22Rv1 (cell line): ENCODE measurements around the gene CXCR4.

ENCODE experiments used
- H3K27ac ChIP-seq: fragments of 450-650 bp; 2 replicates; pipeline ENCODE4 v1.5.1; 2017
- ZFX ChIP-seq: fragments of 450-650 bp; IDR thresholded peaks from 2 replicates; pipeline ENCODE4 v1.6.1; 2017; ENCODE audit warnings: antibody characterized with exemption, borderline replicate concordance
- TF ChIP-seq, protein P1 (sequence below): fragments of 450-650 bp; IDR thresholded peaks from 2 replicates; pipeline ENCODE4 v1.5.1; 2017; ENCODE audit warnings: mild to moderate bottlenecking

Gene CXCR4

DNA sequence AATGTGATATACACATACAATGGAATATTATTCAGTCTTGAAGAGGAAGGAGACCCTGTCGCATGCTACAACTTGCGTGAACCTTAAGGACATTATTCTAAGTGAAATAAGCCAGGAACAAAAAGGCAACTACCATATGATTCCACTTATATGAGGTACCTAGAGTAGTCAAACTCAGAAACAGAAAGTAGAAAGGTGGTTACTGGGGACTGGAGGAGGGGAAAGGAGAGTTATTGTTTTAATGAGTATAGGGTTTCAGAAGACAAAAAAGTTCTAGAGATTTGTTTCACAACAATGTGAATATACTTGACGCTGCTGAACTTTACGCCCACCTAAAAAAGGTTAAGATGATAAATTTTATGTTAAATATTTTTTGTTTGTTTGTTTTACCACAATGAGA is 47.0 kb downstream of the CXCR4 start:
- no peak for TF ChIP-seq ZFX
- TF ChIP-seq, protein P1, sequence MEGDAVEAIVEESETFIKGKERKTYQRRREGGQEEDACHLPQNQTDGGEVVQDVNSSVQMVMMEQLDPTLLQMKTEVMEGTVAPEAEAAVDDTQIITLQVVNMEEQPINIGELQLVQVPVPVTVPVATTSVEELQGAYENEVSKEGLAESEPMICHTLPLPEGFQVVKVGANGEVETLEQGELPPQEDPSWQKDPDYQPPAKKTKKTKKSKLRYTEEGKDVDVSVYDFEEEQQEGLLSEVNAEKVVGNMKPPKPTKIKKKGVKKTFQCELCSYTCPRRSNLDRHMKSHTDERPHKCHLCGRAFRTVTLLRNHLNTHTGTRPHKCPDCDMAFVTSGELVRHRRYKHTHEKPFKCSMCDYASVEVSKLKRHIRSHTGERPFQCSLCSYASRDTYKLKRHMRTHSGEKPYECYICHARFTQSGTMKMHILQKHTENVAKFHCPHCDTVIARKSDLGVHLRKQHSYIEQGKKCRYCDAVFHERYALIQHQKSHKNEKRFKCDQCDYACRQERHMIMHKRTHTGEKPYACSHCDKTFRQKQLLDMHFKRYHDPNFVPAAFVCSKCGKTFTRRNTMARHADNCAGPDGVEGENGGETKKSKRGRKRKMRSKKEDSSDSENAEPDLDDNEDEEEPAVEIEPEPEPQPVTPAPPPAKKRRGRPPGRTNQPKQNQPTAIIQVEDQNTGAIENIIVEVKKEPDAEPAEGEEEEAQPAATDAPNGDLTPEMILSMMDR, result no peak
- H3K27ac ChIP-seq, result no peak overlapping the region

GRCh38 chr2:136069773-136070172 is 48.2 kb downstream of the CXCR4 start:
- TF ChIP-seq ZFX, result no peak
- TF ChIP-seq, protein P1, result no peak

DNA sequence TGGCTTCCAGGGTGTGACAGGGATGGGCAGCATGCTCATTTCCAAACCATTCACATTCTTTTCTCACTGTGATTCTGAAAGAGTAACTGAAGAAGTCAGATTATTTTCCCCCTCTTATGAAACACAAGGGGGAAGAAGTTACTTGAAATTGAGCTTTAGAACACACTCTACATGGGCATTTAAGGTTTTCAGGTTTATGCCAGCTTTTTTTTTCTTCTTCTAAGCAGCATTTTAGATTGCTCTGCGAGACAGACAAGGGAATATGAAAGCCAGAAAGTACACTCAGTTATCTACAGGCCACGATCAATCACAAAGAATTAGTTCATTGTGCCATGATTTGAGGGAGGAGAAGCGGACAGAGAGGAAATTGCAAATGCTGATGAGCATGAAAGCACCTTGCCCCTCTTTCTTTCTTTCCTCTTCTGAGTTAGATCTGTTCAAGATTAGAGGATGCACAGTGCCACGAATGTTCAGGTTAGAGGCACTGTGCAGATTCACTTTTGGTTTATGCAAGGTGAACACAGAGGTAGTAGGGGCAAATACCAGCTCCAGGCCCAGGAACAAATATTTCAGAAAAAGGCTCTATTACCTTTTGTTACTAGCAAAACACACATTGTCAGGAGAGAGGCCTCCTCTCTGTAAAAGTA is 49.2 kb downstream of the CXCR4 start:
- no peak for TF ChIP-seq ZFX
- TF ChIP-seq, protein P1, result no peak
- H3K27ac ChIP-seq, result no peak overlapping the region

More at GRCh38 chr2:136069773-136070172, 48.2 kb downstream of the CXCR4 start:
- H3K27ac ChIP-seq, result no peak overlapping the region

GRCh38 chr2:136067897-136068580 is 49.9 kb downstream of the CXCR4 start:
- no peak for TF ChIP-seq ZFX
- TF ChIP-seq, protein P1, result no peak
- H3K27ac ChIP-seq, result no peak overlapping the region

- H3K27ac ChIP-seq, result no peak overlapping the region
Measured at GRCh38 chr2:136067459-136067858, 50.5 kb downstream of the CXCR4 start.

DNA sequence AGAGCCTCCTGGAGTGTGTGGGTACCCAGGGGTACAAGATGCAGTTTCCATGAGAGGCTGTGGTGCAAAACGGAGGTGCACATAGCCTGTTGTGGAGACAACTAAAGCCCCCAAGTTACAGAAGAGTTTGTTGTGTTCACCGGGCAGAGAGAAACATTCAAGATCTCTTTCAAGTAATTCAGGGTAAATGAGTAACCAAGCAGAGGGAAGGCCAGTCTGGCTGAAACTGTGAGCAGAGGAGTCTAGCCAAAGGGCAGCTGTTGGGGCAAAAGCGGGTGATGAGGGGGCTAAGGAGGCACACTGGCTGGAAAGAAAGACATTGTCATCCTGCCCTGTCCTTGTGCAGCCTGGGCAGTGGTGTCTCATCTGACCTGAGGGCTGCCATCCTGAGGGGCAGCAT is 52.0 kb downstream of the CXCR4 start:
- TF ChIP-seq, protein P1, result no peak
- TF ChIP-seq ZFX, result no peak
- H3K27ac ChIP-seq, result no peak overlapping the region

More at GRCh38 chr2:136067459-136067858, 50.5 kb downstream of the CXCR4 start:
- no peak for TF ChIP-seq ZFX
- TF ChIP-seq, protein P1, result no peak

DNA sequence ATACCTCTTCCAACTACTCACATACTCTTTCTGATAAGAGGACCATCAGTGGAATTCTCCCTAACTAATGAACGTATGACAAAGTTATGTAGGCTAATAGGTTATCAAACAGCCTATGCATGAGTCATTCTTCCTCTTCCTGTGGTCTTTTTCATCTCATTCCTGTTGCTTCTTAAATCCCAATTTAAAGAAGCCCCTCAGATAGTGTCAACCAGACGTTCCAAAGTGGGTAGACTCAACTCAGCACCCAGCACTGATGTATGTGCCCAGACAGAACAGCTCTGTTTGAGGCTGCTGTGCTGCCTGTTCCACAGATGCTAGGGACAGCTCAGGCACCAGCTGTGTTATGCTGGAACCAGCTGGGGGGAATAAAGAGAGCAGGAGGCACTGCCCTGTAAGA is 52.6 kb downstream of the CXCR4 start:
- H3K27ac ChIP-seq, result no peak overlapping the region
- no peak for TF ChIP-seq ZFX
- TF ChIP-seq, protein P1, result no peak
